Pancreas (tissue), 10 donors: ENCODE measurements around the gene MCEMP1. TPM values are rescaled to one million over a fixed set of nuclear protein-coding genes. Genes with fewer than 3 reads are reported as not detected.

Experiments
- ATAC-seq, 4 donors: fragments of 200-7000 bp; cut with Tn5 transposase; one replicate each; pipeline versions ENCODE4 v1.8.0 to v1.9.1; 2020; ENCODE audit warnings: mild to moderate bottlenecking in 4 of 4, moderate library complexity in 4 of 4
- DNase-seq, 6 donors: peaks; one replicate each; pipeline ENCODE4 v3.0.0-alpha.2; 2020
- FAIRE-seq: peaks from 2 replicates; lab custom pipeline; 2012; peaks lifted over from hg19 to GRCh38; lab: Jason Lieb, UNC
- H3K27ac ChIP-seq, 4 donors: fragments of 200-600 bp; sonication (generic); 1 replicate in 3 of 4; 2 replicates in 1 of 4; pipeline versions ENCODE4 v1.5.0 to v1.8.0; 2020
- H3K27me3 ChIP-seq, 4 donors: fragments of 200-600 bp; one replicate each; pipeline ENCODE4 v1.8.0; 2021
- H3K36me3 ChIP-seq, 3 donors: fragments of 200-600 bp; sonication (generic) in 1 of 3; one replicate each; pipeline versions ENCODE4 v1.5.0 to v1.8.0; 2020 to 2021
- H3K4me1 ChIP-seq, 3 donors: fragments of 200-600 bp; one replicate each; pipeline ENCODE4 v1.8.0; 2021
- H3K4me3 ChIP-seq, 4 donors: fragments of 200-600 bp; sonication (generic) in 2 of 4; one replicate each; pipeline versions ENCODE4 v1.5.0 to v1.8.0; 2020 to 2021
- H3K9me3 ChIP-seq, 4 donors: fragments of 200-600 bp; one replicate each; pipeline ENCODE4 v1.8.0; 2021
- CTCF ChIP-seq, 4 donors: fragments of 200-600 bp; sonication (generic) in 3 of 4; IDR thresholded peaks; one replicate each; pipeline versions ENCODE4 v1.5.0 to v1.8.0; 2021; ENCODE audit warnings: antibody characterized with exemption in 4 of 4
- WGBS, 2 donors: extraction: QIAGEN DNeasy Blood & Tissue Kit; methylation state at CpG; one replicate each; pipeline ENCODE4 v1.1.7; 2013; 5-methylcytosine and 5-hydroxymethylcytosine counted together
- intact Hi-C, 3 donors: fragments of 100-400 bp; cut with DNase I; formaldehyde crosslinking; loops; one replicate each; pipeline versions ENCODE4 v1.11.1 to v1.14.2; 2022
- polyA plus RNA-seq, 2 donors: library from polyadenylated mRNA; stranded (reverse); fragments of 200-250 nt; gene quantifications; one replicate each; pipeline ENCODE4 v1.2.3, GENCODE V29; 2013
- total RNA-seq, 6 donors: library from RNA; stranded (reverse); fragmentation: NEBNext Ultra II Directional in 4 of 6; extraction: Animal tissue kit (Norgen Biotek cat#: 25700) in 4 of 6; gene quantifications; one replicate each; pipeline versions ENCODE4 v1.2.1 to v1.2.4, GENCODE V29; 2021 to 2023
- donor health status: healthy with polysubstance abuse.
- donor health status: DM: no; HTN: no; CAD: no; lungs with moderate emphysema.
- donor health status: DM: no; HTN: no; CAD: no.
- donor health status: control.
- donor health status: control.
- donor health status: Bipolar disorder and iron deficiency.
- donor health status: DM: yes; HTN: yes; CAD: no.
- donor health status: DM: no; HTN: no; CAD: no.
- donor health status: DM: no; HTN: no; CAD: no.
- donor health status: DM: yes; HTN: yes; CAD: no.

Gene MCEMP1
- total and polyA plus RNA-seq, 8 donors: 0.16 to 1.5 (median 0.39) TPM; not detected in 2

- WGBS, 2 donors: 50 to 51% methylated on average over 20 to 21 of the region's 21 CpGs
- Histone ChIP-seq H3K27ac (no peak overlapping the region), H3K36me3 (no peaks in the 10 kb centered on the region), H3K27me3 (peaks cover 0 to 6% (median 0%) of the 10 kb centered on the region in 4 donors), H3K9me3 (no peaks in the 10 kb centered on the region), H3K4me1 (no peaks in the 10 kb centered on the region), H3K4me3 (no peak overlapping the region)
- FAIRE-seq: no peak
- TF ChIP-seq CTCF (IDR thresholded peaks at IDR 0.05): no peak
- ATAC-seq: peak; percentile 57 to 89 (median 83)
- DNase-seq: peak in 3 of 6 donors; percentile 30 to 46 (median 45)
- intact Hi-C loops: loop anchor here in 1 of 3 donors (5.0 to 10.0 kb wide), 3 partner anchors 107 to 310 kb away; no protein-coding TSS in a partner anchor
Observed at GRCh38 chr19:7674010-7675005, 2.6 kb upstream of the MCEMP1 start.

- 28 to 49% methylated on average over 7 of the region's 7 CpGs for WGBS, 2 donors
- H3K27me3 ChIP-seq: no peaks in the 10 kb centered on the region
- intact Hi-C loops: loop anchor here in 1 of 3 donors (5.0 to 10.0 kb wide), 3 partner anchors 109 to 312 kb away; no protein-coding TSS in a partner anchor
Observed at GRCh38 chr19:7676376-7676775, 514 bp upstream of the MCEMP1 start.

GRCh38 chr19:7677669-7678311, 900 bp downstream of the MCEMP1 start:
- Histone ChIP-seq H3K36me3 (no peaks in the 10 kb centered on the region), H3K9me3 (no peaks in the 10 kb centered on the region), H3K4me1 (peaks cover 0 to 3% (median 0%) of the 10 kb centered on the region in 3 donors), H3K4me3 (no peak overlapping the region), H3K27ac (no peak overlapping the region), H3K27me3 (no peaks in the 10 kb centered on the region)
- 27 to 38% methylated on average over 12 of the region's 12 CpGs for WGBS, 2 donors
- no peak for ATAC-seq
- TF ChIP-seq CTCF (IDR thresholded peaks at IDR 0.05): no peak
- no peak for DNase-seq
- FAIRE-seq: no peak
- intact Hi-C loops: loop anchor here in 1 of 3 donors (5.0 to 10.0 kb wide), 3 partner anchors 110 to 313 kb away; no protein-coding TSS in a partner anchor

More at GRCh38 chr19:7676376-7676775, 514 bp upstream of the MCEMP1 start:
- H3K27ac ChIP-seq: no peak overlapping the region
- H3K4me3 ChIP-seq: no peak overlapping the region
- H3K4me1 ChIP-seq: peaks cover 0 to 3% (median 0%) of the 10 kb centered on the region in 3 donors
- no peak for DNase-seq
- no peaks in the 10 kb centered on the region for H3K36me3 ChIP-seq
- no peak for ATAC-seq
- FAIRE-seq: no peak
- no peaks in the 10 kb centered on the region for H3K9me3 ChIP-seq
- TF ChIP-seq CTCF (IDR thresholded peaks at IDR 0.05): no peak

- peaks cover 0 to 3% (median 0%) of the 10 kb centered on the region in 3 donors for H3K4me1 ChIP-seq
- WGBS, 2 donors: 28% methylated on average over 30 of the region's 30 CpGs
- intact Hi-C loops: loop anchor here in 1 of 3 donors (5.0 to 10.0 kb wide), 3 partner anchors 112 to 314 kb away; no protein-coding TSS in a partner anchor
- H3K4me3 ChIP-seq: no peak overlapping the region
- DNase-seq (no peak), FAIRE-seq (no peak), ATAC-seq (peak in 1 of 4 donors; percentile 1)
- no peak for TF ChIP-seq CTCF (IDR thresholded peaks at IDR 0.05)
- no peaks in the 10 kb centered on the region for H3K27me3 ChIP-seq
- peaks cover 0 to 3% (median 0%) of the 10 kb centered on the region in 3 donors for H3K36me3 ChIP-seq
- no peak overlapping the region for H3K27ac ChIP-seq
- H3K9me3 ChIP-seq: no peaks in the 10 kb centered on the region
Observed at GRCh38 chr19:7678971-7679751, 2.3 kb downstream of the MCEMP1 start.
